GM12801 (cell line): ENCODE results near the gene GTSF1L.

ENCODE experiments used
- TF ChIP-seq, protein P1 (sequence below): IDR thresholded peaks from one replicate; pipeline ENCODE4 v1.5.1; 2011; ENCODE audit warnings: control low read depth; ENCODE audit not compliant: insufficient read length; ENCODE audit errors: extremely low read depth

GTSF1L gene

GRCh38 chr20:43751167-43752050, 24.6 kb upstream of the GTSF1L start:
- TF ChIP-seq, protein P1, sequence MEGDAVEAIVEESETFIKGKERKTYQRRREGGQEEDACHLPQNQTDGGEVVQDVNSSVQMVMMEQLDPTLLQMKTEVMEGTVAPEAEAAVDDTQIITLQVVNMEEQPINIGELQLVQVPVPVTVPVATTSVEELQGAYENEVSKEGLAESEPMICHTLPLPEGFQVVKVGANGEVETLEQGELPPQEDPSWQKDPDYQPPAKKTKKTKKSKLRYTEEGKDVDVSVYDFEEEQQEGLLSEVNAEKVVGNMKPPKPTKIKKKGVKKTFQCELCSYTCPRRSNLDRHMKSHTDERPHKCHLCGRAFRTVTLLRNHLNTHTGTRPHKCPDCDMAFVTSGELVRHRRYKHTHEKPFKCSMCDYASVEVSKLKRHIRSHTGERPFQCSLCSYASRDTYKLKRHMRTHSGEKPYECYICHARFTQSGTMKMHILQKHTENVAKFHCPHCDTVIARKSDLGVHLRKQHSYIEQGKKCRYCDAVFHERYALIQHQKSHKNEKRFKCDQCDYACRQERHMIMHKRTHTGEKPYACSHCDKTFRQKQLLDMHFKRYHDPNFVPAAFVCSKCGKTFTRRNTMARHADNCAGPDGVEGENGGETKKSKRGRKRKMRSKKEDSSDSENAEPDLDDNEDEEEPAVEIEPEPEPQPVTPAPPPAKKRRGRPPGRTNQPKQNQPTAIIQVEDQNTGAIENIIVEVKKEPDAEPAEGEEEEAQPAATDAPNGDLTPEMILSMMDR: no peak

GRCh38 chr20:43750774-43751166, 24.0 kb upstream of the GTSF1L start:
- TF ChIP-seq, protein P1: no peak

DNA sequence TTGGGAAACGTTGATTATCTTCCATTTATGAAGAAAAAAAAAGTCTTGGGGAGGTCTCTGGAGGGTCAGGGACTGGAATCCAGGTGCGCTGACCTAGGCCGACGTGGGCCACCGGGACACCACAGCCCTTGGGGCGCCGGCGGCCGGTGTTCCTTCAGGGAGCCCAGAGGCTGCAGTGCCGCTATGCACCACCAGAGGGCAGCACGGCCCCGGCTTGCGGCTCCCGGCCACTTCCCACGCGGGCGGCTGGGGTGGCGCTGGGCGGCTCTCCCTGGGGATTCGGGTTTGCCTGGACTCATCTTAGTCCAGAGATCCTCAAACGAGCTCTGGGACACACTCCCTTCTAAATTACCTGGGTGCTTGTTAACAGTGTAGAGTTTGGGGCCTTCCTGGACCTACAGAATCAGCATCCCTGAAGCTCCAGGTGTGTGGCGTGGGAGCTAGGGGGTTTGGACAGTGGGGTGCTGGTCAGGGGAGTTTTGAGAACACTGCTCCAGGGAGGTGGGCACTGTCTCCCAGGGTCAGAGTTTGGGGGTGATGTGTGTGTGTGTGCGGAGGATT, 23.0 kb upstream of the GTSF1L start:
- TF ChIP-seq, protein P1: no peak

GRCh38 chr20:43748274-43748673, 21.5 kb upstream of the GTSF1L start:
- TF ChIP-seq, protein P1: no peak

DNA sequence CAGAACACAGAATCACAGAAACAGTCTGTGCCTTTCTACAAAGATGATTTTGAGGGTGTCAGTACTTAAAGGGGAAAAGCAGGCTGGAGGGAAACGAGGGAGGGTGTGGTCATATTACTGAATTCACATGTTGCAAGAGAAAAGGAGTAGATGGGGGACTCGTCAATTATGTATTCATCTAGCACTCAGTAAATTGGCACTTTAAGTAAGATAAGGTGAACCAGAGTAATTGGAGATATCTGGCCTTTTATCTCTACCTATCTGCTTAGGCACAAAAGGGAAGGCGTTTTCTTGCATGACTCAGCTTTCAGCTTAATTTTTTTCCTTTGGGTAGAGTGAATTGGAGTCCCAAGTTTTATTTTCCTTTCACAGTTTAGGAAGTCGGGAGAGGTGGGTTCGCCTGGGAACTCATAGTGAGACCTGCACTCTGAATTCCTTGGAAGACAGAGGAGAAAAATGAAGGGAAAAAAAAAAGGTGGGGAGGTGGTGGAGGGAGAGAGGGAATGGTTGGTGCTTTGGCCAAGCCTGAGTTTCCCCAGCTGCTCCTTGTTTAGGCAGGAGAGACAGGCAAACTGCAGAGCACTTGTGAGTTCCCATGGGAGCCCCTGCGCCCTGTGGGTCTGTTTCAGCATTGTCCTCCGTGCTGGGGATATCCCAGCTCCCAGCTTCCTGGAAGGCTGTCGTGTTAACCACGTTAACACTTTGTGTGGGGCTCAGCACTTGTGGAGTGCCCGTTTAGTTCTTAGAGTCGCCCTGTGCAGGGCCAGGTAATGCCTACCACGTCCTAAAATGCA, 19.7 kb upstream of the GTSF1L start:
- TF ChIP-seq, protein P1: no peak

DNA sequence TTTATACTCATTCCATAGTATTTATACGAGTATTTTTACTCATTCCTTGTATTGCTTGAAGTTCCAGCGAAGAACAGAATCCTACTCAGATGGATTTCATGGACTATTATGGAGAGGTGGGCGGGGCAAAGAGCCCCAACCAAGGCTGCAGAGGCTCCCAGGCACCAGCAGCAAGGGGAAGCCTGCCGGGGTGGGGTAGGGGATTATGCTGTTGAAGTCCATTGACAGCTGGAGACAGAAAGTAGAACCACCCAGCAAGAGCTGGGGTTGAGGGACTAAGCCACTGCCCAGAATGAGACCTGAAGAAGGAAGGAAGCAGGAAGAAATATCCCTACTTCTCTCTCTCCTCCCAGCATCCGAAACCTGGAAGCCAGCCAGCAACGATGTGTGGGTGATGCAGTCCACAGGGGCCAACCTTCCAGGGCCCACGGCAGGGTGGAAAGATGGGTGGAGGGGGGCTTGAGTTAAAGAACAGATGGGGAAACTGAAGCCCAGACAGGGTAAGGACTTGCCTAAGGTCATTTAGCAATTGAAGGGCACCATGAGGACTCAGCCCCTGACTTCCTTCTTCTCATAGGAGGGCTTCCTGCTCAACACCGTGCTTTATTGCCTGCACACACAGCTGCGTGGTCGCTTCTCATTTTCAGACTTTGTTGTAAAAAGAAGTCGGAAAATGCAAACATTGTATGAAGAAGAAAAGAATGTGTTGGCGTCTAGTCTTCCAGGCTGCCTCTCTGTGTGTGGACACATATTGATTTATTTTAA, 18.3 kb upstream of the GTSF1L start:
- TF ChIP-seq, protein P1: no peak
